HEK293 (cell line): ENCODE measurements around the gene SMTN.

ENCODE experiments used
- GLIS1 ChIP-seq: fragments of 450-650 bp; formaldehyde crosslinking; IDR thresholded peaks from 2 replicates; pipeline ENCODE4 v1.5.1; 2016; ENCODE audit warnings: missing biosample characterization, missing genetic modification characterization
- GLIS2 ChIP-seq: fragments of 450-650 bp; formaldehyde crosslinking; IDR thresholded peaks from 2 replicates; pipeline ENCODE4 v1.5.1; 2016; ENCODE audit warnings: missing biosample characterization, missing genetic modification characterization
- HIC1 ChIP-seq: fragments of 450-650 bp; formaldehyde crosslinking; IDR thresholded peaks from 2 replicates; pipeline ENCODE4 v1.5.1; 2016; ENCODE audit warnings: missing biosample characterization, missing genetic modification characterization
- HOXA7 ChIP-seq: sonication (generic); formaldehyde crosslinking; IDR thresholded peaks from 2 replicates; pipeline ENCODE4 v1.8.1; 2022; ENCODE audit warnings: missing genetic modification reagents, borderline replicate concordance
- IKZF3 ChIP-seq: fragments of 450-650 bp; IDR thresholded peaks from 2 replicates; pipeline ENCODE4 v1.5.0; 2018; ENCODE audit warnings: missing biosample characterization, mild to moderate bottlenecking, missing genetic modification characterization, moderate library complexity
- KLF7 ChIP-seq: fragments of 450-650 bp; formaldehyde crosslinking; IDR thresholded peaks from 2 replicates; pipeline ENCODE4 v1.5.1; 2016; ENCODE audit warnings: missing biosample characterization, missing genetic modification characterization, borderline replicate concordance
- OSR2 ChIP-seq: fragments of 450-650 bp; formaldehyde crosslinking; IDR thresholded peaks from 2 replicates; pipeline ENCODE4 v1.5.1; 2016; ENCODE audit warnings: missing biosample characterization, missing genetic modification characterization
- OVOL3 ChIP-seq: fragments of 450-650 bp; formaldehyde crosslinking; IDR thresholded peaks from 2 replicates; pipeline ENCODE4 v1.5.1; 2016; ENCODE audit warnings: missing biosample characterization, missing genetic modification characterization
- SALL2 ChIP-seq: fragments of 450-650 bp; formaldehyde crosslinking; IDR thresholded peaks from 2 replicates; pipeline ENCODE4 v1.5.0; 2017; ENCODE audit warnings: missing biosample characterization, mild to moderate bottlenecking, missing genetic modification characterization, borderline replicate concordance
- SP2 ChIP-seq: fragments of 450-650 bp; formaldehyde crosslinking; IDR thresholded peaks from 2 replicates; pipeline ENCODE4 v1.5.1; 2016; ENCODE audit warnings: missing biosample characterization, missing genetic modification characterization
- ZBTB21 ChIP-seq: fragments of 450-650 bp; formaldehyde crosslinking; IDR thresholded peaks from 2 replicates; pipeline ENCODE4 v1.5.1; 2017; ENCODE audit warnings: missing biosample characterization, missing genetic modification characterization
- ZBTB8A ChIP-seq: fragments of 450-650 bp; formaldehyde crosslinking; IDR thresholded peaks from 2 replicates; pipeline ENCODE4 v1.5.1; 2016; ENCODE audit warnings: missing biosample characterization, missing genetic modification characterization
- ZEB2 ChIP-seq: fragments of 450-650 bp; formaldehyde crosslinking; IDR thresholded peaks from 2 replicates; pipeline ENCODE4 v1.5.1; 2016; ENCODE audit warnings: missing biosample characterization, missing genetic modification characterization
- ZNF133 ChIP-seq: fragments of 450-650 bp; formaldehyde crosslinking; IDR thresholded peaks from 2 replicates; pipeline ENCODE4 v1.5.1; 2016; ENCODE audit warnings: missing biosample characterization, missing genetic modification characterization
- ZNF155 ChIP-seq: fragments of 450-650 bp; formaldehyde crosslinking; IDR thresholded peaks from 2 replicates; pipeline ENCODE4 v1.5.1; 2016; ENCODE audit warnings: missing biosample characterization, missing genetic modification characterization
- ZNF175 ChIP-seq: fragments of 450-650 bp; formaldehyde crosslinking; IDR thresholded peaks from 2 replicates; pipeline ENCODE4 v1.5.1; 2016; ENCODE audit warnings: missing biosample characterization, missing genetic modification characterization
- ZNF223 ChIP-seq: fragments of 450-650 bp; formaldehyde crosslinking; IDR thresholded peaks from 2 replicates; pipeline ENCODE4 v1.5.1; 2016; ENCODE audit warnings: missing biosample characterization, missing genetic modification characterization
- ZNF23 ChIP-seq: fragments of 450-650 bp; formaldehyde crosslinking; IDR thresholded peaks from 2 replicates; pipeline ENCODE4 v1.5.1; 2016; ENCODE audit warnings: missing biosample characterization, missing genetic modification characterization, borderline replicate concordance
- ZNF24 ChIP-seq: fragments of 450-650 bp; formaldehyde crosslinking; IDR thresholded peaks from 2 replicates; pipeline ENCODE4 v1.5.1; 2016; ENCODE audit warnings: missing biosample characterization, missing genetic modification characterization
- ZNF274 ChIP-seq, 2 experiments: fragments of 200-500 bp in 1 of 2; fragments of 450-650 bp in 1 of 2; sonication (Bioruptor generic) in 1 of 2; formaldehyde crosslinking in 1 of 2; IDR thresholded peaks; 2 replicates each; pipeline versions ENCODE4 v1.5.1 to v1.6.1; 2014 to 2016; ENCODE audit warnings: borderline replicate concordance in 1 of 2, inconsistent platforms in 1 of 2, low read length in 1 of 2, missing biosample characterization in 1 of 2, missing genetic modification characterization in 1 of 2
- ZNF335 ChIP-seq: fragments of 450-650 bp; formaldehyde crosslinking; conservative IDR thresholded peaks from 2 replicates; pipeline ENCODE4 v1.5.1; 2016; ENCODE audit warnings: missing biosample characterization, missing genetic modification characterization
- ZNF423 ChIP-seq: fragments of 450-650 bp; formaldehyde crosslinking; IDR thresholded peaks from 2 replicates; pipeline ENCODE4 v1.5.1; 2016; ENCODE audit warnings: missing biosample characterization, missing genetic modification characterization
- ZNF521 ChIP-seq: fragments of 450-650 bp; formaldehyde crosslinking; IDR thresholded peaks from 2 replicates; pipeline ENCODE4 v1.5.1; 2017; ENCODE audit warnings: missing biosample characterization, mild to moderate bottlenecking, missing genetic modification characterization
- ZNF548 ChIP-seq: fragments of 450-650 bp; formaldehyde crosslinking; IDR thresholded peaks from 2 replicates; pipeline ENCODE4 v1.5.1; 2016; ENCODE audit warnings: missing biosample characterization, missing genetic modification characterization
- ZNF549 ChIP-seq: fragments of 450-650 bp; IDR thresholded peaks from 2 replicates; pipeline ENCODE4 v1.5.1; 2018; ENCODE audit warnings: missing biosample characterization, missing genetic modification characterization, mild to moderate bottlenecking, inconsistent platforms, moderate library complexity
- ZNF610 ChIP-seq: fragments of 450-650 bp; formaldehyde crosslinking; IDR thresholded peaks from 2 replicates; pipeline ENCODE4 v1.5.1; 2016; ENCODE audit warnings: missing biosample characterization, missing genetic modification characterization, borderline replicate concordance
- ZNF843 ChIP-seq: fragments of 450-650 bp; formaldehyde crosslinking; IDR thresholded peaks from 2 replicates; pipeline ENCODE4 v1.5.1; 2016; ENCODE audit warnings: missing biosample characterization, missing genetic modification characterization
- ZSCAN23 ChIP-seq: fragments of 450-650 bp; formaldehyde crosslinking; IDR thresholded peaks from 2 replicates; pipeline ENCODE4 v1.5.1; 2016; ENCODE audit warnings: missing biosample characterization, missing genetic modification characterization
- ZXDB ChIP-seq: fragments of 450-650 bp; formaldehyde crosslinking; IDR thresholded peaks from 2 replicates; pipeline ENCODE4 v1.5.1; 2016; ENCODE audit warnings: missing biosample characterization, missing genetic modification characterization
- TF ChIP-seq, protein P1 (sequence below): fragments of 450-650 bp; formaldehyde crosslinking; IDR thresholded peaks from 2 replicates; pipeline ENCODE4 v1.5.1; 2016; ENCODE audit warnings: missing biosample characterization, missing genetic modification characterization, low read depth
- TF ChIP-seq, protein P2 (sequence below): IDR thresholded peaks from 2 replicates; pipeline ENCODE4 v1.6.1; 2011; ENCODE audit warnings: mild to moderate bottlenecking, low read depth, low read length, borderline replicate concordance
- TF ChIP-seq, protein P3 (sequence below): fragments of 450-650 bp; formaldehyde crosslinking; IDR thresholded peaks from 2 replicates; pipeline ENCODE4 v1.5.1; 2016; ENCODE audit warnings: missing biosample characterization, missing genetic modification characterization
- TF ChIP-seq, protein P4 (sequence below): fragments of 450-650 bp; formaldehyde crosslinking; optimal IDR thresholded peaks from 2 replicates; pipeline ENCODE3; 2016; ENCODE audit warnings: missing biosample characterization, mild to moderate bottlenecking, missing genetic modification characterization

SMTN gene

GRCh38 chr22:31122532-31123291 lies 41.6 kb downstream of the SMTN start, which contains the start of gene INPP5J (continued):
- TF ChIP-seq HIC1 (tag by site-specific recombination) = 0 out of 2 replicates have a peak, but pooled peaks have one; percentile 16
- TF ChIP-seq GLIS2 (tag by site-specific recombination) = peak; percentile 95
- no peak for TF ChIP-seq ZNF843 (tag by site-specific recombination)
- TF ChIP-seq ZNF133 (tag by site-specific recombination) = no peak
- no peak for TF ChIP-seq HOXA7
- TF ChIP-seq, protein P1, sequence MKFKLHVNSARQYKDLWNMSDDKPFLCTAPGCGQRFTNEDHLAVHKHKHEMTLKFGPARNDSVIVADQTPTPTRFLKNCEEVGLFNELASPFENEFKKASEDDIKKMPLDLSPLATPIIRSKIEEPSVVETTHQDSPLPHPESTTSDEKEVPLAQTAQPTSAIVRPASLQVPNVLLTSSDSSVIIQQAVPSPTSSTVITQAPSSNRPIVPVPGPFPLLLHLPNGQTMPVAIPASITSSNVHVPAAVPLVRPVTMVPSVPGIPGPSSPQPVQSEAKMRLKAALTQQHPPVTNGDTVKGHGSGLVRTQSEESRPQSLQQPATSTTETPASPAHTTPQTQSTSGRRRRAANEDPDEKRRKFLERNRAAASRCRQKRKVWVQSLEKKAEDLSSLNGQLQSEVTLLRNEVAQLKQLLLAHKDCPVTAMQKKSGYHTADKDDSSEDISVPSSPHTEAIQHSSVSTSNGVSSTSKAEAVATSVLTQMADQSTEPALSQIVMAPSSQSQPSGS = peak; percentile 97
- peak; percentile 66 for TF ChIP-seq GLIS1 (tag by site-specific recombination)
- 0 out of 2 replicates have a peak, but pooled peaks have one; percentile 16 for TF ChIP-seq ZBTB8A (tag by site-specific recombination)
- TF ChIP-seq ZNF24 (tag by site-specific recombination) = 0 out of 2 replicates have a peak, but pooled peaks have one; percentile 13
- TF ChIP-seq ZNF223 (tag by site-specific recombination) = peak; percentile 95
- TF ChIP-seq SP2 = no peak
- no peak for TF ChIP-seq ZNF549
- 0 out of 2 replicates have a peak, but pooled peaks have one; percentile 21 for TF ChIP-seq ZSCAN23 (tag by site-specific recombination)
- TF ChIP-seq, protein P2, sequence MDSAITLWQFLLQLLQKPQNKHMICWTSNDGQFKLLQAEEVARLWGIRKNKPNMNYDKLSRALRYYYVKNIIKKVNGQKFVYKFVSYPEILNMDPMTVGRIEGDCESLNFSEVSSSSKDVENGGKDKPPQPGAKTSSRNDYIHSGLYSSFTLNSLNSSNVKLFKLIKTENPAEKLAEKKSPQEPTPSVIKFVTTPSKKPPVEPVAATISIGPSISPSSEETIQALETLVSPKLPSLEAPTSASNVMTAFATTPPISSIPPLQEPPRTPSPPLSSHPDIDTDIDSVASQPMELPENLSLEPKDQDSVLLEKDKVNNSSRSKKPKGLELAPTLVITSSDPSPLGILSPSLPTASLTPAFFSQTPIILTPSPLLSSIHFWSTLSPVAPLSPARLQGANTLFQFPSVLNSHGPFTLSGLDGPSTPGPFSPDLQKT = no peak
- TF ChIP-seq ZNF335 (tag by site-specific recombination) = peak; percentile 39
- TF ChIP-seq SALL2 (tag by site-specific recombination) = no peak
- peak; percentile 92 for TF ChIP-seq IKZF3 (tag by site-specific recombination)
- no peak for TF ChIP-seq ZNF23 (tag by site-specific recombination)
- no peak for TF ChIP-seq ZNF175 (tag by site-specific recombination)
- no peak for TF ChIP-seq ZNF423
- TF ChIP-seq ZNF155 = no peak
- TF ChIP-seq OVOL3 (tag by site-specific recombination) = no peak
- TF ChIP-seq, protein P3, sequence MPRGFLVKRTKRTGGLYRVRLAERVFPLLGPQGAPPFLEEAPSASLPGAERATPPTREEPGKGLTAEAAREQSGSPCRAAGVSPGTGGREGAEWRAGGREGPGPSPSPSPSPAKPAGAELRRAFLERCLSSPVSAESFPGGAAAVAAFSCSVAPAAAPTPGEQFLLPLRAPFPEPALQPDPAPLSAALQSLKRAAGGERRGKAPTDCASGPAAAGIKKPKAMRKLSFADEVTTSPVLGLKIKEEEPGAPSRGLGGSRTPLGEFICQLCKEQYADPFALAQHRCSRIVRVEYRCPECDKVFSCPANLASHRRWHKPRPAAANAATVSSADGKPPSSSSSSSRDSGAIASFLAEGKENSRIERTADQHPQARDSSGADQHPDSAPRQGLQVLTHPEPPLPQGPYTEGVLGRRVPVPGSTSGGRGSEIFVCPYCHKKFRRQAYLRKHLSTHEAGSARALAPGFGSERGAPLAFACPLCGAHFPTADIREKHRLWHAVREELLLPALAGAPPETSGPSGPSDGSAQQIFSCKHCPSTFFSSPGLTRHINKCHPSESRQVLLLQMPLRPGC (tag by site-specific recombination) = no peak
- TF ChIP-seq, protein P4, sequence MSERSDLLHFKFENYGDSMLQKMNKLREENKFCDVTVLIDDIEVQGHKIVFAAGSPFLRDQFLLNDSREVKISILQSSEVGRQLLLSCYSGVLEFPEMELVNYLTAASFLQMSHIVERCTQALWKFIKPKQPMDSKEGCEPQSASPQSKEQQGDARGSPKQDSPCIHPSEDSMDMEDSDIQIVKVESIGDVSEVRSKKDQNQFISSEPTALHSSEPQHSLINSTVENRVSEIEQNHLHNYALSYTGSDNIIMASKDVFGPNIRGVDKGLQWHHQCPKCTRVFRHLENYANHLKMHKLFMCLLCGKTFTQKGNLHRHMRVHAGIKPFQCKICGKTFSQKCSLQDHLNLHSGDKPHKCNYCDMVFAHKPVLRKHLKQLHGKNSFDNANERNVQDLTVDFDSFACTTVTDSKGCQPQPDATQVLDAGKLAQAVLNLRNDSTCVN (tag by site-specific recombination) = peak; percentile 4
- peak; percentile 85 for TF ChIP-seq ZXDB
- peak; percentile 69 for TF ChIP-seq ZBTB21
- peak; percentile 57 for TF ChIP-seq ZEB2
- no peak for TF ChIP-seq ZNF521 (tag by site-specific recombination)
- no peak for TF ChIP-seq ZNF610 (tag by site-specific recombination)
- peak; percentile 17; the same call in 1 of the 2 replicates for TF ChIP-seq OSR2 (tag by site-specific recombination)
- TF ChIP-seq KLF7 (tag by site-specific recombination) = no peak
- TF ChIP-seq ZNF274 (IDR thresholded peaks at IDR 0.05; ENCODE audit: low read length) = no peak
- TF ChIP-seq ZNF274 (tag by site-specific recombination; IDR thresholded peaks at IDR 0.05; ENCODE audit: borderline replicate concordance) = no peak
- peak; percentile 61; the same call in 1 of the 2 replicates for TF ChIP-seq ZNF548 (tag by site-specific recombination)
